ENCODE data around the gene GRK5. TPM values are rescaled to one million over a fixed set of nuclear protein-coding genes. Genes with fewer than 3 reads are reported as not detected.

The GRK5 gene
- total RNA-seq, 1 experiment from 2014 or later: 29.0 TPM

- ATAC-seq (peak; percentile 72), DNase-seq (ENCODE audit: low read depth, low spot score) (peak; percentile 92)
- ChIA-PET POLR2A (interaction anchor here (0.6 to 0.7 kb wide), 3 partner anchors 13 to 247 kb away, joined by 3 to 13 read pairs (median 8); no protein-coding TSS in a partner anchor), CTCF (interaction anchor here (0.6 to 1.3 kb wide), 6 partner anchors 18 to 138 kb away, joined by 3 to 7 read pairs (median 4); no protein-coding TSS in a partner anchor)
- Histone ChIP-seq H3K27me3 (ENCODE audit: control insufficient read depth, insufficient read depth, low read length) (no peaks in the 10 kb centered on the region), H3K27ac (ENCODE audit: low read length) (peak overlapping the region; percentile 93), H3K4me1 (ENCODE audit: control insufficient read depth, insufficient read depth, low read length) (peaks cover 66% of the 10 kb centered on the region), H3K4me3 (ENCODE audit: low read depth in 2 of 2, low read length in 2 of 2) (peak overlapping the region in 1 of 2 experiments; percentile 2; a peak in 2 of 4 replicates), H3K9me3 (ENCODE audit: control insufficient read depth, insufficient read depth, low read depth, low read length) (no peaks in the 10 kb centered on the region), H3K36me3 (ENCODE audit: control insufficient read depth, insufficient read depth, low read length) (no peaks in the 10 kb centered on the region)
- intact Hi-C loops (cut with micrococcal nuclease; ENCODE audit: unreplicated experiment) (loop anchor here (5.0 kb wide), 1 partner anchor 46 kb away; the partner anchor contains the start of gene GRK5), in situ Hi-C loops (cut with HindIII; ENCODE audit: low pct_unique_long_range_greater_than_20kb, low sequenced_read_pairs) (no loop called here)
- BruUV-seq (replicated peaks): no TSS peak
- TF ChIP-seq REST (IDR thresholded peaks at IDR 0.05; ENCODE audit: insufficient read depth in 1 of 2, low read depth in 2 of 2, low read length in 1 of 2) (no peak), TCF7L2 (IDR thresholded peaks at IDR 0.05; ENCODE audit: low read depth, low read length) (peak; percentile 29; the same call in 1 of the 2 replicates), SIN3A (IDR thresholded peaks at IDR 0.05; ENCODE audit: borderline replicate concordance, insufficient read depth, low read depth, low read length) (no peak), POLR2AphosphoS5 (IDR thresholded peaks at IDR 0.05; ENCODE audit: low read depth, low read length) (0 out of 2 replicates have a peak, but pooled peaks have one; percentile 13)
- TF ChIP-seq, protein P1, sequence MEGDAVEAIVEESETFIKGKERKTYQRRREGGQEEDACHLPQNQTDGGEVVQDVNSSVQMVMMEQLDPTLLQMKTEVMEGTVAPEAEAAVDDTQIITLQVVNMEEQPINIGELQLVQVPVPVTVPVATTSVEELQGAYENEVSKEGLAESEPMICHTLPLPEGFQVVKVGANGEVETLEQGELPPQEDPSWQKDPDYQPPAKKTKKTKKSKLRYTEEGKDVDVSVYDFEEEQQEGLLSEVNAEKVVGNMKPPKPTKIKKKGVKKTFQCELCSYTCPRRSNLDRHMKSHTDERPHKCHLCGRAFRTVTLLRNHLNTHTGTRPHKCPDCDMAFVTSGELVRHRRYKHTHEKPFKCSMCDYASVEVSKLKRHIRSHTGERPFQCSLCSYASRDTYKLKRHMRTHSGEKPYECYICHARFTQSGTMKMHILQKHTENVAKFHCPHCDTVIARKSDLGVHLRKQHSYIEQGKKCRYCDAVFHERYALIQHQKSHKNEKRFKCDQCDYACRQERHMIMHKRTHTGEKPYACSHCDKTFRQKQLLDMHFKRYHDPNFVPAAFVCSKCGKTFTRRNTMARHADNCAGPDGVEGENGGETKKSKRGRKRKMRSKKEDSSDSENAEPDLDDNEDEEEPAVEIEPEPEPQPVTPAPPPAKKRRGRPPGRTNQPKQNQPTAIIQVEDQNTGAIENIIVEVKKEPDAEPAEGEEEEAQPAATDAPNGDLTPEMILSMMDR (IDR thresholded peaks at IDR 0.05): no peak
Observed at GRCh38 chr10:119253433-119254174, 46.2 kb downstream of the GRK5 start.

DNA sequence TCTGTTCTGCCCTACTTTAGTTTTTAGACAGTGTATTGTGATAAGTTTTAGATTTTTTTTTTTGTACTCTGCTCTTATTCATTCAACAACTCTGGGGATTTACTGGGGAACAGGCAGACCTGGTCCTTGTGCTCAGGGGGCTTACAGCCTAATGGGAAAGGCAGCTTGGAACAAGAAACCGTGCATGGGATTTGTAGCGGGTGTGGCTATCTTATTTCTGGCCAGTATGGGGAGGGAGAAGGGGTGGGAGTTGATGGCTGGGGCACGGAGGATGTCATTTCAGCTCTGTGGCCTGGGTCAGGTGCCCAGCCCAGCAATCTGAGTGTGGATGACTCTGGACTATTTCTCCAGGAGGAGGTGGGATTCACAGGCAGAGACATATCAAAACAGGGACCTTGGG is 47.0 kb downstream of the GRK5 start:
- no peaks in the 10 kb centered on the region for H3K36me3 ChIP-seq (ENCODE audit: control insufficient read depth, insufficient read depth, low read length)
- peaks cover 65% of the 10 kb centered on the region for H3K4me1 ChIP-seq (ENCODE audit: control insufficient read depth, insufficient read depth, low read length)
- no peaks in the 10 kb centered on the region for H3K9me3 ChIP-seq (ENCODE audit: control insufficient read depth, insufficient read depth, low read depth, low read length)
- H3K27ac ChIP-seq (ENCODE audit: low read length): peak overlapping the region; percentile 93
- peak overlapping the region in 1 of 2 experiments; percentile 2; a peak in 1 of 4 replicates for H3K4me3 ChIP-seq (ENCODE audit: low read depth in 2 of 2, low read length in 2 of 2)
- in situ Hi-C loops (cut with HindIII; ENCODE audit: low pct_unique_long_range_greater_than_20kb, low sequenced_read_pairs): no loop called here
- intact Hi-C loops (cut with micrococcal nuclease; ENCODE audit: unreplicated experiment): loop anchor here (5.0 kb wide), 1 partner anchor 47 kb away; the partner anchor contains the start of gene GRK5
- ChIA-PET POLR2A (interaction anchor here (0.6 kb wide), 1 partner anchor 38 kb away, joined by 3 read pairs; no protein-coding TSS in a partner anchor), CTCF (interaction anchor here (0.6 to 1.6 kb wide), 3 partner anchors 36 to 139 kb away, joined by 3 to 5 read pairs (median 3); no protein-coding TSS in a partner anchor)
- ATAC-seq (no peak), DNase-seq (ENCODE audit: low read depth, low spot score) (no peak)
- no peak for TF ChIP-seq REST (IDR thresholded peaks at IDR 0.05; ENCODE audit: insufficient read depth in 1 of 2, low read depth in 2 of 2, low read length in 1 of 2)
- no peak for TF ChIP-seq POLR2AphosphoS5 (IDR thresholded peaks at IDR 0.05; ENCODE audit: low read depth, low read length)
- no peak for TF ChIP-seq SIN3A (IDR thresholded peaks at IDR 0.05; ENCODE audit: borderline replicate concordance, insufficient read depth, low read depth, low read length)
- TF ChIP-seq, protein P1 (IDR thresholded peaks at IDR 0.05): no peak
- no peak for TF ChIP-seq TCF7L2 (IDR thresholded peaks at IDR 0.05; ENCODE audit: low read depth, low read length)
- no peaks in the 10 kb centered on the region for H3K27me3 ChIP-seq (ENCODE audit: control insufficient read depth, insufficient read depth, low read length)
- no TSS peak for BruUV-seq (replicated peaks)

Measured in Panc1 (cell line).